Upper lobe of left lung (tissue), 4 donors: ENCODE data around the gene RIC8B.
"Not testable (repeated sequence)": the region's sequence is repeated elsewhere in the genome, so short reads cannot be mapped to it uniquely, and the experiment has no call there.

Experiments
- EP300 ChIP-seq, 4 donors: sonication (generic); formaldehyde crosslinking; IDR thresholded peaks; one replicate each; pipeline ENCODE4 v1.5.1; 2017; ENCODE audit warnings: antibody characterized with exemption in 4 of 4, control low read depth in 2 of 4
- POLR2A ChIP-seq, 4 donors: fragments of 450-650 bp; IDR thresholded peaks; one replicate each; pipeline ENCODE4 v1.5.1; 2016 to 2017; ENCODE audit warnings: antibody characterized with exemption in 4 of 4, mild to moderate bottlenecking in 2 of 4
- POLR2AphosphoS5 ChIP-seq, 2 donors: sonication (generic); formaldehyde crosslinking; IDR thresholded peaks; one replicate each; pipeline ENCODE4 v1.5.1; 2017; ENCODE audit warnings: antibody characterized with exemption in 2 of 2
- TF ChIP-seq, protein P1 (sequence below), 6 experiments: fragments of 450-650 bp in 4 of 6; fragments of 200-600 bp in 2 of 6; sonication (generic) in 2 of 6; IDR thresholded peaks; one replicate each; pipeline ENCODE4 v1.5.1; 2016 to 2019; ENCODE audit warnings: antibody characterized with exemption in 6 of 6

- not testable (repeated sequence) for TF ChIP-seq POLR2A, EP300, POLR2AphosphoS5 (IDR thresholded peaks at IDR 0.05)
- TF ChIP-seq, protein P1, sequence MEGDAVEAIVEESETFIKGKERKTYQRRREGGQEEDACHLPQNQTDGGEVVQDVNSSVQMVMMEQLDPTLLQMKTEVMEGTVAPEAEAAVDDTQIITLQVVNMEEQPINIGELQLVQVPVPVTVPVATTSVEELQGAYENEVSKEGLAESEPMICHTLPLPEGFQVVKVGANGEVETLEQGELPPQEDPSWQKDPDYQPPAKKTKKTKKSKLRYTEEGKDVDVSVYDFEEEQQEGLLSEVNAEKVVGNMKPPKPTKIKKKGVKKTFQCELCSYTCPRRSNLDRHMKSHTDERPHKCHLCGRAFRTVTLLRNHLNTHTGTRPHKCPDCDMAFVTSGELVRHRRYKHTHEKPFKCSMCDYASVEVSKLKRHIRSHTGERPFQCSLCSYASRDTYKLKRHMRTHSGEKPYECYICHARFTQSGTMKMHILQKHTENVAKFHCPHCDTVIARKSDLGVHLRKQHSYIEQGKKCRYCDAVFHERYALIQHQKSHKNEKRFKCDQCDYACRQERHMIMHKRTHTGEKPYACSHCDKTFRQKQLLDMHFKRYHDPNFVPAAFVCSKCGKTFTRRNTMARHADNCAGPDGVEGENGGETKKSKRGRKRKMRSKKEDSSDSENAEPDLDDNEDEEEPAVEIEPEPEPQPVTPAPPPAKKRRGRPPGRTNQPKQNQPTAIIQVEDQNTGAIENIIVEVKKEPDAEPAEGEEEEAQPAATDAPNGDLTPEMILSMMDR (IDR thresholded peaks at IDR 0.05) = not testable (repeated sequence)
Observed at GRCh38 chr12:106923594-106923993, 149.1 kb downstream of the RIC8B start.
